Measurements from ENCODE around the gene B4GALT6.

B4GALT6 gene

GRCh38 chr18:31637445-31637844, 46.9 kb downstream of the B4GALT6 start:
- H3K4me1 ChIP-seq (ENCODE audit: low read depth, poor library complexity, severe bottlenecking): no peaks in the 10 kb centered on the region
- H3K9ac ChIP-seq: no peak overlapping the region
- H3K27me3 ChIP-seq (ENCODE audit: insufficient read depth, low read depth): no peaks in the 10 kb centered on the region
- no peak overlapping the region for H3K4me2 ChIP-seq
- no peak overlapping the region for H3K4me3 ChIP-seq (IDR thresholded peaks at IDR 0.05; ENCODE audit: insufficient read depth, low read depth, low read length)
- H3K79me2 ChIP-seq (ENCODE audit: insufficient read depth, low read depth): no peaks in the 10 kb centered on the region
- no peak for TF ChIP-seq CTCF (conservative IDR thresholded peaks at IDR 0.05; ENCODE audit: low read depth, low read length)
- no peak overlapping the region for H2AFZ ChIP-seq (ENCODE audit: low read depth)
- H3K36me3 ChIP-seq (ENCODE audit: insufficient read depth): no peaks in the 10 kb centered on the region
- H3K27ac ChIP-seq: no peak overlapping the region
- H4K20me1 ChIP-seq (ENCODE audit: insufficient read depth): no peaks in the 10 kb centered on the region

GRCh38 chr18:31636387-31636786, 48.0 kb downstream of the B4GALT6 start:
- H3K4me1 ChIP-seq (ENCODE audit: low read depth, poor library complexity, severe bottlenecking): no peaks in the 10 kb centered on the region
- no peak overlapping the region for H2AFZ ChIP-seq (ENCODE audit: low read depth)
- H4K20me1 ChIP-seq (ENCODE audit: insufficient read depth): no peaks in the 10 kb centered on the region
- no peak overlapping the region for H3K4me3 ChIP-seq (IDR thresholded peaks at IDR 0.05; ENCODE audit: insufficient read depth, low read depth, low read length)
- no peaks in the 10 kb centered on the region for H3K27me3 ChIP-seq (ENCODE audit: insufficient read depth, low read depth)
- no peak overlapping the region for H3K9ac ChIP-seq
- no peak overlapping the region for H3K4me2 ChIP-seq
- H3K79me2 ChIP-seq (ENCODE audit: insufficient read depth, low read depth): no peaks in the 10 kb centered on the region
- no peak overlapping the region for H3K27ac ChIP-seq
- TF ChIP-seq CTCF (conservative IDR thresholded peaks at IDR 0.05; ENCODE audit: low read depth, low read length): no peak
- no peaks in the 10 kb centered on the region for H3K36me3 ChIP-seq (ENCODE audit: insufficient read depth)

GRCh38 chr18:31634331-31634713, 50.1 kb downstream of the B4GALT6 start:
- no peak overlapping the region for H3K4me2 ChIP-seq
- no peaks in the 10 kb centered on the region for H3K27me3 ChIP-seq (ENCODE audit: insufficient read depth, low read depth)
- no peak overlapping the region for H3K9ac ChIP-seq
- no peaks in the 10 kb centered on the region for H3K79me2 ChIP-seq (ENCODE audit: insufficient read depth, low read depth)
- no peak overlapping the region for H3K4me3 ChIP-seq (IDR thresholded peaks at IDR 0.05; ENCODE audit: insufficient read depth, low read depth, low read length)
- no peaks in the 10 kb centered on the region for H4K20me1 ChIP-seq (ENCODE audit: insufficient read depth)
- TF ChIP-seq CTCF (conservative IDR thresholded peaks at IDR 0.05; ENCODE audit: low read depth, low read length): no peak
- no peaks in the 10 kb centered on the region for H3K4me1 ChIP-seq (ENCODE audit: low read depth, poor library complexity, severe bottlenecking)
- H3K36me3 ChIP-seq (ENCODE audit: insufficient read depth): no peaks in the 10 kb centered on the region
- H2AFZ ChIP-seq (ENCODE audit: low read depth): no peak overlapping the region
- H3K27ac ChIP-seq: no peak overlapping the region

GRCh38 chr18:31633392-31634330, 50.7 kb downstream of the B4GALT6 start:
- TF ChIP-seq CTCF (conservative IDR thresholded peaks at IDR 0.05; ENCODE audit: low read depth, low read length): no peak
- H3K4me3 ChIP-seq (IDR thresholded peaks at IDR 0.05; ENCODE audit: insufficient read depth, low read depth, low read length): no peak overlapping the region
- no peak overlapping the region for H3K4me2 ChIP-seq
- no peaks in the 10 kb centered on the region for H3K4me1 ChIP-seq (ENCODE audit: low read depth, poor library complexity, severe bottlenecking)
- no peaks in the 10 kb centered on the region for H4K20me1 ChIP-seq (ENCODE audit: insufficient read depth)
- H3K9ac ChIP-seq: no peak overlapping the region
- no peaks in the 10 kb centered on the region for H3K36me3 ChIP-seq (ENCODE audit: insufficient read depth)
- H3K79me2 ChIP-seq (ENCODE audit: insufficient read depth, low read depth): no peaks in the 10 kb centered on the region
- no peak overlapping the region for H2AFZ ChIP-seq (ENCODE audit: low read depth)
- H3K27me3 ChIP-seq (ENCODE audit: insufficient read depth, low read depth): no peaks in the 10 kb centered on the region
- H3K27ac ChIP-seq: no peak overlapping the region

Measured in KMS-11 (cell line).